Frontal cortex (tissue), 4 donors: ENCODE results near the gene MMP2. TPM values are rescaled to one million over a fixed set of nuclear protein-coding genes. Genes with fewer than 3 reads are reported as not detected.

Experiments used
- DNase-seq, 2 donors: peaks; one replicate each; pipeline ENCODE4 v3.0.0; 2012; ENCODE audit warnings: low spot score in 2 of 2
- FAIRE-seq: peaks from 2 replicates; lab custom pipeline; 2012; peaks lifted over from hg19 to GRCh38; lab: Jason Lieb, UNC
- total RNA-seq: library from RNA; depleted of rRNA; stranded (reverse); fragments of >200 nt; gene quantifications from one replicate; pipeline ENCODE4 v1.2.3, GENCODE V29; 2014
- donor health status: control.
- donor health status: control.
- donor health status: control.

MMP2 gene
- 8.2 TPM for total RNA-seq

DNA sequence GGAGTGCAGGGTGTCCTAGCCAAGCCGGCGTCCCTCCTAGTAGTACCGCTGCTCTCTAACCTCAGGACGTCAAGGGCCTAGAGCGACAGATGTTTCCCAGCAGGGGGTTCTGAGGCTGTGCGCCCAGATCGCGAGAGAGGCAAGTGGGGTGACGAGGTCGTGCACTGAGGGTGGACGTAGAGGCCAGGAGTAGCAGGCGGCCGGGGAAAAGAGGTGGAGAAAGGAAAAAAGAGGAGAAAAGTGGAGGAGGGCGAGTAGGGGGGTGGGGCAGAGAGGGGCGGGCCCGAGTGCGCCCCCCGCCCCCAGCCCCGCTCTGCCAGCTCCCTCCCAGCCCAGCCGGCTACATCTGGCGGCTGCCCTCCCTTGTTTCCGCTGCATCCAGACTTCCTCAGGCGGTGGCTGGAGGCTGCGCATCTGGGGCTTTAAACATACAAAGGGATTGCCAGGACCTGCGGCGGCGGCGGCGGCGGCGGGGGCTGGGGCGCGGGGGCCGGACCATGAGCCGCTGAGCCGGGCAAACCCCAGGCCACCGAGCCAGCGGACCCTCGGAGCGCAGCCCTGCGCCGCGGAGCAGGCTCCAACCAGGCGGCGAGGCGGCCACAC is at the start of gene MMP2:
MMP2 (plus strand) TSS at position 372 of the 603 bp plus-strand sequence. CDS start 282 bp downstream, outside the sequence.
- DNase-seq (peak; percentile 50 to 53), FAIRE-seq (no peak)

GRCh38 chr16:55433030-55433429 is 46.0 kb upstream of the MMP2 start:
- no peak for FAIRE-seq
- no peak for DNase-seq

GRCh38 chr16:55433535-55433934 is 45.5 kb upstream of the MMP2 start:
- no peak for DNase-seq
- FAIRE-seq, result no peak

DNA sequence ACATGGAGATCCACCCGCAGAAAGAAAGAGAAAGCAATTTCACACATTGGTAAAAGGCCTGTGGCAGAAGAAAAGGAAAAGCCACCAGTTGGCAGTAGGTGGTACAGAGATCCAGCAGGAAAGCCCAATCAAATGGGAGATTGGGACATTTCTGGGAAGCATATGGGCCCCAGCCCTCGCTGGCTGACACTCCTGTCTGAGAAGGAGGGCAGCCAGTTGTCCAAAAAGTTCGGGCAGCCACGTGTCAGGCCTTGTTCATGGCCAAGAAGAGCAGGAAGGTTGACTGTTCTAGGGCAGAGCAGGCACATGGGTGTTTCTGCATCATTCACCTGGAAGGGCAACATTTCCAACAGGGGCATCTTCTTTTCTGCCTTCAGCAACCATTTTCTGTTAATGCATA is 45.0 kb upstream of the MMP2 start:
- FAIRE-seq, result no peak
- DNase-seq, result no peak

DNA sequence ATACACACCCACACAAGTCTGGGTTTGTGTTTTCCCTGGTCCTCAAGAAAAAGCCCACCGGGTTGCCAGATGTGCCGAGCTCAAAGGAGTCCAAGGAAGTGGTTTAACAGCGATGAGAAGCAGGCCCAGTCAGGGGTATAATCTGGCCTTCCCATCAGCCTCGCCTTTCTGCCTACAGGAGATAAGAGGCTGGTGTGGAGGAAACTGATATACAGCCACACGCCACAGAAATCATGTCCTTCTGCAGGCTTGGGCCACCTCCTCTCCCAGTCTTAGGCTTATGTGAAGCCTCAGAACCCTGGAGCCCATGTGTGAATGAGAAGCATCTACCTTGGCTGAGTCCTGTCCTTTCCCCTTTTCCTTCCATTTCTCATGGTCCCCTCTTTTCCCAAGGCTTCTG is 43.6 kb upstream of the MMP2 start:
- DNase-seq (no peak), FAIRE-seq (no peak)

GRCh38 chr16:55436587-55436986 is 42.4 kb upstream of the MMP2 start:
- FAIRE-seq (no peak), DNase-seq (no peak)

GRCh38 chr16:55437625-55438024 is 41.4 kb upstream of the MMP2 start:
- FAIRE-seq (no peak), DNase-seq (no peak)

- FAIRE-seq (no peak), DNase-seq (no peak)
Measured at GRCh38 chr16:55438281-55438680, 40.7 kb upstream of the MMP2 start.

- FAIRE-seq (no peak), DNase-seq (no peak)
Measured at GRCh38 chr16:55439101-55439690, 39.8 kb upstream of the MMP2 start.

GRCh38 chr16:55443434-55444346 is 35.3 kb upstream of the MMP2 start:
- FAIRE-seq, result no peak
- no peak for DNase-seq

- peak; percentile 14 to 24 for DNase-seq
- FAIRE-seq, result no peak
Measured at GRCh38 chr16:55444754-55445485, 34.1 kb upstream of the MMP2 start.

- no peak for FAIRE-seq
Measured at GRCh38 chr16:55447231-55447630, 31.8 kb upstream of the MMP2 start.

DNA sequence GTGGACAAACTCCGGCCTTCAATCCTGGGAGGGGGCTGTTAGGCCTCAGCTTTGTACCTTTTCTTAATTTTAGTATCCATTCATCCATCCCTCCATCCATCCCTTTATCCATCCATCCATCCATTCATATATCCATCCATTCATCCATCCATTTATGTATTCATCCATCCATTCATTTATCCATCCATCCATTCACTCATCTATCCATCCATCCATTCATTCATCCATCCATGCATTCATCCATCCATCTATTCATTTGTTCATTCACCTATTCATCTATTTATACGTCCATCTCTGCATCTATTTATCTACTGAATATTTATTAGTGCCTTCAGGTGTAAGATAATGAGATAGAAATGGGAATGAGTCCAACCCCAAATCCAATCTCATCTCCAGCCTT is 26.0 kb upstream of the MMP2 start:
- no peak for FAIRE-seq
- no peak for DNase-seq

More at GRCh38 chr16:55447231-55447630, 31.8 kb upstream of the MMP2 start:
- DNase-seq, result no peak

DNA sequence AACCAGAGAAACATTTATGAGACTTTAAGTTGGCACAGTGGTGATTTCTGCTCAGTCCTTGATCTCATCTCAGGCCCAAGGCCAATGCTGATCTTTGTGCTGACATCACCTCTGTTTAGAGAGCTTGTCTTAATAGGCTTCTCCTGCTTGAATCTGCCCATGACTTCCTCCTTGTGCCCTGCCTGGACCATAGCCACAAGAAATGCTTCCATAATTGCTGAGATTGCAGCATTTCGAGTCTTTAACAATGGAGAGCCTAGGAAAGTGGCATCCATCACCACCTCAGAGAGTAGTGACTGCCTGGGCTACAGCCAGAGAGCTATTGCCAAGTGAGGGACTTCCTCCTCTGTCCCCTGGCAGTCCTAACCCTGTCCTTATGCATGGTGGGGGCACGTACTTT is 25.1 kb upstream of the MMP2 start:
- DNase-seq (no peak), FAIRE-seq (no peak)

DNA sequence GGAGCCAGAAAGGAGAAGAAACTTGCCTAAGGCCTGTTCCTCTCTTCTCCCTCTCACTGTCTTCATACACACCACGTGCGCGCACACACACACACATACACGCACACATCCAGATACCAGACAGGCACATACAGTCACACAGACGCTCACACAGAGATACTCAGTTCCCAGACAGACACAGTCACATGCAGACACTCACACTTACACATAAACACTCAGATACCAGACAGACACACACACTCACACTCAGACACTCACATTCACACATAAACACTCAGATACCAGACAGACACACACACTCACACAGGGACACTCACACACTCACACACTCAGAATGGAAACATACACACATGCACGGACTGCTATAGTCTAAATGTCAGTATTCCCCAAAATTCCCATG is 24.1 kb upstream of the MMP2 start:
- no peak for DNase-seq
- no peak for FAIRE-seq

- FAIRE-seq (no peak), DNase-seq (no peak)
Measured at GRCh38 chr16:55462241-55462640, 16.8 kb upstream of the MMP2 start.

GRCh38 chr16:55464375-55464774 is 14.6 kb upstream of the MMP2 start:
- DNase-seq (no peak), FAIRE-seq (no peak)

DNA sequence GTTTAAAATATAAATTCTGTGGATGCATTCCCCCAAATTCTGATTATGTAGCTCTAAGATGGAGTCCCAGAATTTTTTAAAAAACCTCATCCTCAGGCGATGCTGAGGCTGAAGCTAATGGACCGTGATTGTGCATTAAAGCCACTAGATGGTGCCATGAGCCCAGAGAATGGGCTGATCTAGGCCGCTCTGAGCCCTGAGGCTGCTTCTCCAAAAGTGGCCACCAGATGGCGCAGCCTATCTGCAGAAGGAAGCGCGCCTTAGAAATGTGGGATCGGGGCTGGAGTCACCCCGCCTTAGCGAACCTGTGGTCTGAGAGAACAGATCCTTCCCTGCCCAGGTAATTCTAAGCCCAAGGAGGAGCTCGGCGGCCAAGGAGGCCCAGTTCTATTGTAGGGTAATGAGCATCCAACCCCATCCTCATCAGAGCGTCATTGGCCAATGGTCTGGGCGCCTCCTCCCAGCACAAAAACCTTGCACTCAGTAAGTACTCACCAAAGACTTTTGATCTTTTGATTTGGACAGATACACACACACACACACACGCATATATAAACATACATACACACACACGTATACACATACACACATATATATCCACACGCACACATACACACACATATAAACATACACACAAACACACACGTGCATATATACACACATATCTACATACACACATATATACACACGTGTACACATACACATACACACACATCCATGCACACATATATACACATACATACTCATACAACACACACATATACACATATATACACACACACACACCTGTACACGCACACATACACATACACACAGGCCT is 13.7 kb upstream of the MMP2 start:
- FAIRE-seq (peak; percentile 52), DNase-seq (peak; percentile 69 to 84)

GRCh38 chr16:55466209-55466608 is 12.8 kb upstream of the MMP2 start:
- no peak for DNase-seq
- FAIRE-seq, result no peak
